GM12878 (cell line): ENCODE data around the gene PLPP2. TPM values are rescaled to one million over a fixed set of nuclear protein-coding genes. Genes with fewer than 3 reads are reported as not detected.

Experiments used
- ATAC-seq: fragments of 200-7000 bp; cut with Tn5 transposase; 3 replicates; pipeline ENCODE4 v1.9.1; 2020; ENCODE audit warnings: mild to moderate bottlenecking, moderate library complexity
- BruUV-seq: library from RNA; stranded (reverse); fragments of 400-500 nt; replicated peaks from 2 replicates; lab custom pipeline; 2021; lab: Mats Ljungman, UMichigan
- CTCF ChIA-PET: fragments of 300-600 bp; sonication (Branson Sonifier 250); formaldehyde crosslinking; extraction: SDS; loops from one replicate; lab custom pipeline; 2021; ENCODE audit warnings: inconsistent platforms; lab: Yijun Ruan, JAX
- POLR2A ChIA-PET: fragments of 350-600 bp; formaldehyde crosslinking; extraction: SDS; loops from one replicate; lab custom pipeline; 2021; ENCODE audit warnings: inconsistent platforms; lab: Charles Lee
- RAD21 ChIA-PET: fragments of 300-600 bp; sonication (Branson Sonifier 250); formaldehyde crosslinking; loops from one replicate; lab custom pipeline; 2023; ENCODE audit warnings: antibody characterized with exemption; ENCODE audit not compliant: unreplicated experiment; lab: Charles Lee
- SMC1A ChIA-PET: fragments of 300-600 bp; sonication (Branson Sonifier 250); formaldehyde crosslinking; loops from one replicate; lab custom pipeline; 2023; ENCODE audit not compliant: unreplicated experiment, uncharacterized antibody; lab: Charles Lee
- DNase-seq: peaks from one replicate; pipeline ENCODE4 v3.0.0-alpha.2; 2011; ENCODE audit warnings: low read depth, low spot score
- FAIRE-seq: peaks from 3 replicates; lab custom pipeline; 2011; peaks lifted over from hg19 to GRCh38; lab: Jason Lieb, UNC
- H2AFZ ChIP-seq: 2 replicates; pipeline ENCODE4 v1.6.0; 2011; ENCODE audit warnings: low read depth, low read length, control low read depth; ENCODE audit not compliant: control insufficient read depth
- H3K27ac ChIP-seq: 2 replicates; pipeline ENCODE4 v1.5.1; 2011; ENCODE audit warnings: control low read depth; ENCODE audit not compliant: control insufficient read depth, insufficient read depth
- H3K27me3 ChIP-seq, 2 experiments: replicated peaks in 1 of 2; 2 replicates each; pipeline versions ENCODE4 v1.6.0 to v1.6.1; 2011; ENCODE audit warnings: low read length in 1 of 2; ENCODE audit not compliant: control insufficient read depth in 2 of 2, insufficient read depth in 2 of 2
- H3K36me3 ChIP-seq, 2 experiments: 2 replicates each; pipeline ENCODE4 v1.5.1; 2011; ENCODE audit warnings: low read length in 1 of 2; ENCODE audit not compliant: control insufficient read depth in 2 of 2, insufficient read depth in 2 of 2
- H3K4me1 ChIP-seq: 2 replicates; pipeline ENCODE4 v1.6.1; 2011; ENCODE audit warnings: mild to moderate bottlenecking, low read length, moderate library complexity, mixed read lengths; ENCODE audit not compliant: control insufficient read depth, insufficient read depth
- H3K4me2 ChIP-seq: 2 replicates; pipeline ENCODE4 v1.6.0; 2011; ENCODE audit warnings: control low read depth; ENCODE audit not compliant: control insufficient read depth, insufficient read depth
- H3K4me3 ChIP-seq: fragments of 200-600 bp; sonication (generic); 2 replicates; pipeline ENCODE4 v1.5.1; 2016
- H3K79me2 ChIP-seq: 2 replicates; pipeline ENCODE4 v1.6.0; 2011; ENCODE audit warnings: low read length; ENCODE audit not compliant: control insufficient read depth, insufficient read depth
- H3K9ac ChIP-seq: 2 replicates; pipeline ENCODE4 v1.8.0; 2011; ENCODE audit warnings: low read length, control low read depth, mixed read lengths; ENCODE audit not compliant: control insufficient read depth, insufficient read depth
- H3K9me3 ChIP-seq: replicated peaks from 3 replicates; pipeline ENCODE4 v1.5.1; 2011; ENCODE audit warnings: mild to moderate bottlenecking, low read length; ENCODE audit not compliant: control insufficient read depth, insufficient read depth
- H4K20me1 ChIP-seq: 2 replicates; pipeline ENCODE4 v1.6.0; 2011; ENCODE audit not compliant: control insufficient read depth, insufficient read depth
- CHD1 ChIP-seq: IDR thresholded peaks from 2 replicates; pipeline ENCODE4 v1.6.1; 2012; ENCODE audit warnings: low read depth, low read length, improper control_type of control experiment
- CREB1 ChIP-seq: IDR thresholded peaks from 2 replicates; pipeline ENCODE4 v1.6.1; 2012; ENCODE audit warnings: low read depth, mild to moderate bottlenecking, inconsistent platforms
- FOXM1 ChIP-seq: IDR thresholded peaks from 2 replicates; pipeline ENCODE4 v1.6.1; 2012; ENCODE audit warnings: low read depth, mild to moderate bottlenecking, inconsistent platforms, low read length, moderate library complexity
- IKZF1 ChIP-seq: fragments of 450-650 bp; conservative IDR thresholded peaks from 2 replicates; pipeline ENCODE4 v1.6.1; 2017; ENCODE audit warnings: antibody characterized with exemption, mild to moderate bottlenecking
- LARP7 ChIP-seq: fragments of 450-650 bp; IDR thresholded peaks from 2 replicates; pipeline ENCODE4 v1.6.1; 2017; ENCODE audit warnings: mild to moderate bottlenecking
- POLR2A ChIP-seq: IDR thresholded peaks from 2 replicates; pipeline ENCODE4 v1.6.1; 2011; ENCODE audit warnings: low read depth, mild to moderate bottlenecking, low read length
- RBBP5 ChIP-seq: fragments of 200-600 bp; sonication (generic); conservative IDR thresholded peaks from 2 replicates; pipeline ENCODE4 v1.6.1; 2016
- RELA ChIP-seq: fragments of 450-650 bp; IDR thresholded peaks from 2 replicates; pipeline ENCODE4 v1.8.0; 2014; ENCODE audit warnings: borderline replicate concordance; ENCODE audit not compliant: partially characterized antibody
- SIN3A ChIP-seq: IDR thresholded peaks from 2 replicates; pipeline ENCODE4 v1.6.1; 2012; ENCODE audit warnings: low read depth, low read length, improper control_type of control experiment
- SIX5 ChIP-seq: IDR thresholded peaks from 2 replicates; pipeline ENCODE4 v1.6.1; 2011; ENCODE audit warnings: mild to moderate bottlenecking, low read depth, low read length, moderate library complexity; ENCODE audit not compliant: severe bottlenecking
- SMARCA5 ChIP-seq: fragments of 450-650 bp; IDR thresholded peaks from 2 replicates; pipeline ENCODE4 v1.6.1; 2017; ENCODE audit warnings: mild to moderate bottlenecking
- USF1 ChIP-seq: IDR thresholded peaks from 2 replicates; pipeline ENCODE4 v1.6.1; 2011; ENCODE audit warnings: borderline replicate concordance, low read depth, mild to moderate bottlenecking, moderate library complexity, mixed read lengths, low read length; ENCODE audit not compliant: insufficient read depth; ENCODE audit errors: extremely low read length
- WRNIP1 ChIP-seq: IDR thresholded peaks from 2 replicates; pipeline ENCODE4 v1.6.1; 2011; ENCODE audit warnings: low read depth, low read length, improper control_type of control experiment, borderline replicate concordance
- ZNF24 ChIP-seq: fragments of 450-650 bp; IDR thresholded peaks from 2 replicates; pipeline ENCODE4 v1.6.1; 2017; ENCODE audit warnings: antibody characterized with exemption, mild to moderate bottlenecking
- WGBS: methylation state at CpG from one replicate; pipeline ENCODE4 v1.1.6; 2016; ENCODE audit warnings: low lambda C conversion rate; ENCODE audit not compliant: insufficient replicate concordance, insufficient coverage; ENCODE audit errors: missing lambda C conversion rate; 5-methylcytosine and 5-hydroxymethylcytosine counted together
- in situ Hi-C: fragments of 300-500 bp; cut with MboI; formaldehyde crosslinking; loops from 9 replicates; pipeline ENCODE4 v1.14.3; 2018; ENCODE audit warnings: mixed read lengths
- intact Hi-C: fragments of 100-400 bp; cut with micrococcal nuclease; formaldehyde crosslinking; loops from one replicate; pipeline ENCODE4 v1.14.2; 2022; ENCODE audit not compliant: unreplicated experiment
- polyA plus RNA-seq, 11 experiments: library from polyadenylated mRNA; depleted of rRNA in 4 of 11; unstranded in 6 of 11; stranded (reverse) in 5 of 11; fragments of >200 nt; fragmentation: Nextera tagmentation in 4 of 11; fragmentation: Illumina TruSeq in 1 of 11; extraction: Ambion mirVana in 4 of 11; extraction: Trizol in 1 of 11; gene quantifications; 1 replicate in 1 of 11; 2 replicates in 10 of 11; pipeline versions ENCODE4 v1.2.1 to v1.2.3, GENCODE V29; 2011 to 2016; ENCODE audit warnings: inconsistent platforms in 2 of 11, missing spikeins in 2 of 11, low read depth in 1 of 11
- total RNA-seq, 4 experiments: library from RNA; depleted of rRNA in 3 of 4; stranded (reverse); fragments of >200 nt in 3 of 4; fragmentation: Illumina TruSeq in 1 of 4; extraction: Trizol in 1 of 4; gene quantifications; 2 replicates each; pipeline versions ENCODE4 v1.2.1 to v1.2.3, GENCODE V29; 2013 to 2021

Gene PLPP2
- total and polyA plus RNA-seq, 10 of the 15 experiments (the other 5 are each of a cell fraction or from before 2014, with no cell fraction given) = 0.04 to 0.62 (median 0.14) TPM; not detected in 7

GRCh38 chr19:309206-309565 is 18.0 kb upstream of the PLPP2 start (continued):
- TF ChIP-seq ZNF24 (no peak), SIX5 (no peak), WRNIP1 (no peak), IKZF1 (no peak), SIN3A (no peak), RBBP5 (no peak), FOXM1 (no peak), LARP7 (no peak), USF1 (no peak), SMARCA5 (no peak), CHD1 (no peak), RELA (no peak)

- in situ Hi-C loops (no loop called here), intact Hi-C loops (no loop called here)
- ATAC-seq (no peak), FAIRE-seq (no peak), DNase-seq (no peak)
- Histone ChIP-seq H3K27me3 (no peaks in the 10 kb centered on the region), H2AFZ (no peak overlapping the region), H3K36me3 (peaks cover 0 to 24% of the 10 kb centered on the region in 2 experiments; a peak in 3 of 4 replicates), H4K20me1 (no peaks in the 10 kb centered on the region), H3K4me1 (no peaks in the 10 kb centered on the region), H3K9me3 (no peaks in the 10 kb centered on the region), H3K79me2 (no peaks in the 10 kb centered on the region), H3K9ac (no peak overlapping the region), H3K4me3 (no peak overlapping the region), H3K4me2 (no peak overlapping the region), H3K27ac (no peak overlapping the region)
- TF ChIP-seq CREB1 (no peak), POLR2A (peak; percentile 50; the same call in 1 of the 2 replicates)
- RAD21 ChIA-PET = no interaction called here
- 83% methylated on average over 30 of the region's 48 CpGs for WGBS
- SMC1A ChIA-PET = no interaction called here
- no TSS peak for BruUV-seq
- POLR2A ChIA-PET = no interaction called here
- CTCF ChIA-PET = no interaction called here
Observed at GRCh38 chr19:308471-309205, 17.4 kb upstream of the PLPP2 start.
